Smooth muscle cell of the coronary artery (primary cell): ENCODE data around the gene FLRT3. TPM values are rescaled to one million over a fixed set of nuclear protein-coding genes. Genes with fewer than 3 reads are reported as not detected.

Experiments
- total RNA-seq: library from RNA; depleted of rRNA; stranded (reverse); fragments of >200 nt; gene quantifications from 2 replicates; pipeline ENCODE4 v1.2.3, GENCODE V29; 2014; ENCODE audit warnings: low replicate concordance

Gene FLRT3
- total RNA-seq: 1.1 and 2.6 TPM in 2 replicates

GRCh38 chr20:14337400-14338171 lies at the start of gene FLRT3:
TSS of gene FLRT3 (minus strand) at chr20:14337612. CDS start at chr20:14327506, 10,106 bp downstream.

